IMR-90 (cell line): Measurements from ENCODE around the gene LCA5L. TPM values are rescaled to one million over a fixed set of nuclear protein-coding genes. Genes with fewer than 3 reads are reported as not detected.

Source experiments
- ATAC-seq: fragments of 200-7000 bp; cut with Tn5 transposase; 2 replicates; pipeline ENCODE4 v1.9.1; 2020; ENCODE audit warnings: low read depth, mild to moderate bottlenecking, moderate library complexity
- BruUV-seq: library from RNA; stranded (reverse); fragments of 400-500 nt; replicated peaks from 2 replicates; lab custom pipeline; 2021; lab: Mats Ljungman, UMichigan
- CTCF ChIA-PET: fragments of 300-600 bp; formaldehyde crosslinking; extraction: SDS; loops from one replicate; lab custom pipeline; 2021; ENCODE audit warnings: antibody characterized with exemption; lab: Yijun Ruan, JAX
- POLR2A ChIA-PET: fragments of 300-600 bp; sonication (Branson Sonifier 250); formaldehyde crosslinking; loops from one replicate; lab custom pipeline; 2022; ENCODE audit warnings: antibody characterized with exemption; ENCODE audit not compliant: unreplicated experiment; lab: Charles Lee
- DNase-seq: peaks from one replicate; pipeline ENCODE4 v3.0.0; 2013
- H2AFZ ChIP-seq: replicated peaks from 2 replicates; pipeline ENCODE3; 2013; ENCODE audit warnings: low read length, mild to moderate bottlenecking; ENCODE audit not compliant: poor library complexity
- H2AK5ac ChIP-seq: 2 replicates; pipeline ENCODE4 v1.6.1; 2013; ENCODE audit warnings: low read depth, low read length, inconsistent platforms
- H2AK9ac ChIP-seq: replicated peaks from 2 replicates; pipeline ENCODE3; 2013; ENCODE audit warnings: mild to moderate bottlenecking, low read depth, low read length, moderate library complexity; ENCODE audit not compliant: poor library complexity
- H2BK120ac ChIP-seq: 2 replicates; pipeline ENCODE4 v1.6.1; 2013; ENCODE audit warnings: low read depth, low read length, inconsistent platforms
- H2BK15ac ChIP-seq: 3 replicates; pipeline ENCODE4 v1.6.1; 2013; ENCODE audit warnings: low read depth, low read length, inconsistent platforms
- H2BK20ac ChIP-seq: 2 replicates; pipeline ENCODE4 v1.6.1; 2013; ENCODE audit warnings: low read depth, mild to moderate bottlenecking, inconsistent platforms, low read length, moderate library complexity
- H2BK5ac ChIP-seq: 2 replicates; pipeline ENCODE4 v1.6.1; 2013; ENCODE audit warnings: mild to moderate bottlenecking, low read depth, low read length, inconsistent platforms; ENCODE audit not compliant: poor library complexity, severe bottlenecking
- H3K14ac ChIP-seq: replicated peaks from 2 replicates; pipeline ENCODE4 v1.6.1; 2013; ENCODE audit warnings: low read depth, low read length, inconsistent platforms
- H3K18ac ChIP-seq: 2 replicates; pipeline ENCODE4 v1.6.1; 2013; ENCODE audit warnings: low read depth, low read length, control low read depth
- H3K23ac ChIP-seq: 2 replicates; pipeline ENCODE4 v1.6.1; 2013; ENCODE audit warnings: low read depth, low read length, inconsistent platforms
- H3K27ac ChIP-seq: 2 replicates; pipeline ENCODE4 v1.5.1; 2013; ENCODE audit warnings: mild to moderate bottlenecking, control low read depth, low read length; ENCODE audit not compliant: insufficient read depth
- H3K27me3 ChIP-seq: 2 replicates; pipeline ENCODE4 v1.6.1; 2013; ENCODE audit warnings: low read length; ENCODE audit not compliant: control insufficient read depth, insufficient read depth
- H3K36me3 ChIP-seq: 2 replicates; pipeline ENCODE4 v1.6.1; 2013; ENCODE audit warnings: low read length, mixed read lengths; ENCODE audit not compliant: control insufficient read depth, insufficient read depth
- H3K4ac ChIP-seq: 2 replicates; pipeline ENCODE4 v1.6.1; 2013; ENCODE audit warnings: low read depth, low read length, inconsistent platforms
- H3K4me1 ChIP-seq: 2 replicates; pipeline ENCODE4 v1.6.1; 2013; ENCODE audit warnings: low read length, mixed read lengths; ENCODE audit not compliant: control insufficient read depth, insufficient read depth
- H3K4me2 ChIP-seq: 2 replicates; pipeline ENCODE4 v1.6.1; 2013; ENCODE audit warnings: low read depth, mild to moderate bottlenecking, control low read depth, low read length, moderate library complexity
- H3K4me3 ChIP-seq: 2 replicates; pipeline ENCODE4 v1.5.1; 2013; ENCODE audit warnings: low read depth, mild to moderate bottlenecking, control low read depth, low read length, moderate library complexity; ENCODE audit not compliant: insufficient read depth
- H3K56ac ChIP-seq: 2 replicates; pipeline ENCODE4 v1.6.1; 2013; ENCODE audit warnings: low read length, inconsistent platforms; ENCODE audit not compliant: insufficient read depth; ENCODE audit errors: extremely low read depth
- H3K79me1 ChIP-seq, 2 experiments: 2 replicates each; pipeline ENCODE4 v1.6.1; 2013; ENCODE audit warnings: low read length in 2 of 2, inconsistent platforms in 1 of 2, low read depth in 1 of 2
- H3K9ac ChIP-seq: 2 replicates; pipeline ENCODE4 v1.6.1; 2013; ENCODE audit warnings: low read depth, low read length, control low read depth
- H3K9me1 ChIP-seq: 2 replicates; pipeline ENCODE4 v1.6.1; 2013; ENCODE audit warnings: low read length, inconsistent platforms; ENCODE audit not compliant: insufficient read depth
- H3K9me3 ChIP-seq: 2 replicates; pipeline ENCODE4 v1.6.1; 2013; ENCODE audit warnings: low read length; ENCODE audit not compliant: control insufficient read depth, insufficient read depth
- H4K20me1 ChIP-seq: 2 replicates; pipeline ENCODE4 v1.6.1; 2013; ENCODE audit warnings: low read length, inconsistent platforms; ENCODE audit not compliant: insufficient read depth
- H4K5ac ChIP-seq: 2 replicates; pipeline ENCODE4 v1.6.1; 2013; ENCODE audit warnings: mild to moderate bottlenecking, low read depth, low read length, control low read depth
- H4K8ac ChIP-seq, 2 experiments: 2 replicates each; pipeline ENCODE4 v1.6.1; 2013; ENCODE audit warnings: low read depth in 2 of 2, low read length in 2 of 2, control low read depth in 1 of 2, inconsistent platforms in 1 of 2
- H4K91ac ChIP-seq: 2 replicates; pipeline ENCODE4 v1.6.1; 2013; ENCODE audit warnings: low read depth, low read length, inconsistent platforms; ENCODE audit not compliant: insufficient read depth
- CHD1 ChIP-seq: IDR thresholded peaks from 2 replicates; pipeline ENCODE4 v1.6.1; 2012; ENCODE audit warnings: low read depth, low read length, improper control_type of control experiment
- CTCF ChIP-seq: conservative IDR thresholded peaks from 2 replicates; pipeline ENCODE4 v1.5.1; 2012; ENCODE audit warnings: mild to moderate bottlenecking, low read depth, low read length, improper control_type of control experiment
- FOS ChIP-seq: fragments of 150-350 bp; IDR thresholded peaks from 2 replicates; pipeline ENCODE4 v1.6.1; 2016; ENCODE audit warnings: low read depth, low read length
- MXI1 ChIP-seq: IDR thresholded peaks from 2 replicates; pipeline ENCODE4 v1.6.1; 2012; ENCODE audit warnings: low read depth, mild to moderate bottlenecking, low read length, moderate library complexity, borderline replicate concordance
- NFE2L2 ChIP-seq: fragments of 150-350 bp; IDR thresholded peaks from 2 replicates; pipeline ENCODE4 v1.6.1; 2016; ENCODE audit warnings: low read depth, mild to moderate bottlenecking, low read length
- RAD21 ChIP-seq: IDR thresholded peaks from 2 replicates; pipeline ENCODE4 v1.6.1; 2012; ENCODE audit warnings: low read length, improper control_type of control experiment
- WGBS, 2 experiments: methylation state at CpG; one replicate each; pipeline versions ENCODE4 v1.1.5 to v1.1.7; 2013; ENCODE audit warnings: missing lambda C conversion rate in 2 of 2; ENCODE audit not compliant: insufficient read length in 1 of 2; ENCODE audit errors: extremely low coverage in 2 of 2; 5-methylcytosine and 5-hydroxymethylcytosine counted together
- dilution Hi-C: fragments of 300-500 bp; cut with HindIII; formaldehyde crosslinking; loops from one replicate; pipeline ENCODE4 v1.14.3; 2018; ENCODE audit warnings: low sequenced_read_pairs; ENCODE audit not compliant: unreplicated experiment
- in situ Hi-C: fragments of 300-500 bp; cut with MboI; formaldehyde crosslinking; loops from 3 replicates; pipeline ENCODE4 v1.14.3; 2019; ENCODE audit warnings: low sequenced_read_pairs, inconsistent platforms, mixed read lengths
- intact Hi-C: fragments of 100-400 bp; cut with micrococcal nuclease; formaldehyde crosslinking; loops from 2 replicates; pipeline ENCODE4 v1.10.0; 2022
- polyA plus RNA-seq, 3 experiments: library from polyadenylated mRNA; depleted of rRNA; stranded (reverse); fragments of >200 nt; gene quantifications; 2 replicates each; pipeline ENCODE4 v1.2.3, GENCODE V29; 2012; ENCODE audit warnings: low replicate concordance in 1 of 3
- total RNA-seq: library from RNA; depleted of rRNA; stranded (reverse); fragments of >200 nt; gene quantifications from 2 replicates; pipeline ENCODE4 v1.2.3, GENCODE V29; 2012

LCA5L gene
- total and polyA plus RNA-seq, 2 of the 4 experiments (the other 2 are of a cell fraction), result 0.18 to 0.26 TPM

- no peak for TF ChIP-seq MXI1
- no peak for TF ChIP-seq FOS
- TF ChIP-seq RAD21, result no peak
- no peak for TF ChIP-seq NFE2L2
- no peak for TF ChIP-seq CHD1
These were observed 1.7 kb upstream of the LCA5L start (continued) for GRCh38 chr21:39447264-39447663.

- Histone ChIP-seq H3K27ac (no peak overlapping the region), H3K9me3 (no peaks in the 10 kb centered on the region), H3K23ac (peak overlapping the region; percentile 53), H2BK5ac (no peak overlapping the region), H3K4ac (peak overlapping the region; percentile 48), H2BK20ac (no peak overlapping the region), H2AFZ (peak overlapping the region; percentile 100), H4K8ac (peak overlapping the region in 1 of 2 experiments; percentile 53; a peak in 2 of 4 replicates), H2BK15ac (no peak overlapping the region), H3K9me1 (no peaks in the 10 kb centered on the region), H4K20me1 (no peaks in the 10 kb centered on the region), H3K36me3 (no peaks in the 10 kb centered on the region), H3K4me3 (peak overlapping the region; percentile 96), H3K18ac (no peak overlapping the region), H2BK120ac (no peak overlapping the region), H3K4me1 (peaks cover 4% of the 10 kb centered on the region), H4K5ac (no peak overlapping the region), H4K91ac (no peak overlapping the region), H3K27me3 (no peaks in the 10 kb centered on the region), H3K56ac (peak overlapping the region; percentile 26; the same call in 1 of the 2 replicates), H3K4me2 (peak overlapping the region; percentile 92), H3K9ac (peak overlapping the region; percentile 80), H2AK5ac (no peak overlapping the region), H2AK9ac (no peak overlapping the region), H3K79me1 (no peaks in the 10 kb centered on the region), H3K14ac (no peak overlapping the region)
- ChIA-PET CTCF (no interaction called here), POLR2A (no interaction called here)
- BruUV-seq, result no TSS peak
- no peak for TF ChIP-seq FOS
- TF ChIP-seq CHD1, result no peak
- TF ChIP-seq MXI1, result no peak
- TF ChIP-seq CTCF, result no peak
- dilution Hi-C loops, result no loop called here
- DNase-seq (peak; percentile 58), ATAC-seq (peak; percentile 61)
- intact Hi-C loops, result loop anchor here (5.0 kb wide), 1 partner anchor 262 kb away; the partner anchor contains the start of gene PSMG1
- in situ Hi-C loops, result no loop called here
- 0% methylated on average over 7 of the region's 15 CpGs; no CpG with 5 or more reads in 1 of the 2 experiments for WGBS, 2 experiments
These were observed 977 bp downstream of the LCA5L start for GRCh38 chr21:39444421-39445180.
